ENCODE measurements around the gene ARFRP1. TPM values are rescaled to one million over a fixed set of nuclear protein-coding genes. Genes with fewer than 3 reads are reported as not detected.
A peak's percentile ranks its signal among the peaks of the same experiment; 100 is the strongest.

ARFRP1 gene
- total and polyA plus RNA-seq, 2 of the 13 experiments (the other 11 are each of a cell fraction or from before 2014, with no cell fraction given): 32.0 to 51.1 TPM

DNA sequence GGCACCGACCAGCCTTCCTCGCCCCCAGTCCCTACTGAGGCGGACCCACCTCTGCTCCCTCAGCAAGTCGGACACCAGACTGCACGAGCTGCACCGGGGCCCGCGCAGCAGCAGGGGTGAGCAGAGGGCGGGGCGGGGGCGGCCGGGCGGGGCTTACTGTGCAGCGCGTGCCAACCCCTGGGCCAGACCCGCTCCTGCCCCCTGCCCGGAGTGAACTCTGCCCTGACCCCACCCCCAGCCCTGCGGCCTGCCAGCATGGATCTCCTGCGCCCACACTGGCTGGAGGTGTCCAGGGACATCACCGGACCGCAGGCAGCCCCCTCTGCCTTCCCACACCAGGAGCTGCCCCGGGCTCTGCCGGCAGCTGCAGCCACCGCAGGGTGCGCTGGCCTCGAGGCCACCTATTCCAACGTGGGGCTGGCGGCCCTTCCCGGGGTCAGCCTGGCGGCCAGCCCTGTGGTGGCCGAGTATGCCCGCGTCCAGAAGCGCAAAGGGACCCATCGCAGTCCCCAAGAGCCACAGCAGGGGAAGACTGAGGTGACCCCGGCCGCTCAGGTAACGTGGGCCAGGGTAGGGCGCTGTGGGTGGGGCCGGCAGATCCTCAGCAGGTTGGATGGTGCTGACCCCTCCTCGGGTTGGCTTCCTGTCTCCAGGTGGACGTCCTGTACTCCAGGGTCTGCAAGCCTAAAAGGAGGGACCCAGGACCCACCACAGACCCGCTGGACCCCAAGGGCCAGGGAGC is 30.3 kb upstream of the ARFRP1 start (continued):
- TF ChIP-seq, protein P1, sequence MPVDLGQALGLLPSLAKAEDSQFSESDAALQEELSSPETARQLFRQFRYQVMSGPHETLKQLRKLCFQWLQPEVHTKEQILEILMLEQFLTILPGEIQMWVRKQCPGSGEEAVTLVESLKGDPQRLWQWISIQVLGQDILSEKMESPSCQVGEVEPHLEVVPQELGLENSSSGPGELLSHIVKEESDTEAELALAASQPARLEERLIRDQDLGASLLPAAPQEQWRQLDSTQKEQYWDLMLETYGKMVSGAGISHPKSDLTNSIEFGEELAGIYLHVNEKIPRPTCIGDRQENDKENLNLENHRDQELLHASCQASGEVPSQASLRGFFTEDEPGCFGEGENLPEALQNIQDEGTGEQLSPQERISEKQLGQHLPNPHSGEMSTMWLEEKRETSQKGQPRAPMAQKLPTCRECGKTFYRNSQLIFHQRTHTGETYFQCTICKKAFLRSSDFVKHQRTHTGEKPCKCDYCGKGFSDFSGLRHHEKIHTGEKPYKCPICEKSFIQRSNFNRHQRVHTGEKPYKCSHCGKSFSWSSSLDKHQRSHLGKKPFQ (CRISPR knock-in tag; IDR thresholded peaks at IDR 0.05; ENCODE audit: insufficient replicate concordance): no peak
- TF ChIP-seq SP4 (CRISPR knock-in tag; IDR thresholded peaks at IDR 0.05): no peak; the same call in 1 of the 2 replicates
- 0 out of 2 replicates have a peak, but pooled peaks have one; percentile 68 for TF ChIP-seq ARID2 (CRISPR knock-in tag; IDR thresholded peaks at IDR 0.05; ENCODE audit: borderline replicate concordance)
- TF ChIP-seq NFYB (CRISPR knock-in tag; IDR thresholded peaks at IDR 0.05): peak; percentile 48
- TF ChIP-seq, protein P2, sequence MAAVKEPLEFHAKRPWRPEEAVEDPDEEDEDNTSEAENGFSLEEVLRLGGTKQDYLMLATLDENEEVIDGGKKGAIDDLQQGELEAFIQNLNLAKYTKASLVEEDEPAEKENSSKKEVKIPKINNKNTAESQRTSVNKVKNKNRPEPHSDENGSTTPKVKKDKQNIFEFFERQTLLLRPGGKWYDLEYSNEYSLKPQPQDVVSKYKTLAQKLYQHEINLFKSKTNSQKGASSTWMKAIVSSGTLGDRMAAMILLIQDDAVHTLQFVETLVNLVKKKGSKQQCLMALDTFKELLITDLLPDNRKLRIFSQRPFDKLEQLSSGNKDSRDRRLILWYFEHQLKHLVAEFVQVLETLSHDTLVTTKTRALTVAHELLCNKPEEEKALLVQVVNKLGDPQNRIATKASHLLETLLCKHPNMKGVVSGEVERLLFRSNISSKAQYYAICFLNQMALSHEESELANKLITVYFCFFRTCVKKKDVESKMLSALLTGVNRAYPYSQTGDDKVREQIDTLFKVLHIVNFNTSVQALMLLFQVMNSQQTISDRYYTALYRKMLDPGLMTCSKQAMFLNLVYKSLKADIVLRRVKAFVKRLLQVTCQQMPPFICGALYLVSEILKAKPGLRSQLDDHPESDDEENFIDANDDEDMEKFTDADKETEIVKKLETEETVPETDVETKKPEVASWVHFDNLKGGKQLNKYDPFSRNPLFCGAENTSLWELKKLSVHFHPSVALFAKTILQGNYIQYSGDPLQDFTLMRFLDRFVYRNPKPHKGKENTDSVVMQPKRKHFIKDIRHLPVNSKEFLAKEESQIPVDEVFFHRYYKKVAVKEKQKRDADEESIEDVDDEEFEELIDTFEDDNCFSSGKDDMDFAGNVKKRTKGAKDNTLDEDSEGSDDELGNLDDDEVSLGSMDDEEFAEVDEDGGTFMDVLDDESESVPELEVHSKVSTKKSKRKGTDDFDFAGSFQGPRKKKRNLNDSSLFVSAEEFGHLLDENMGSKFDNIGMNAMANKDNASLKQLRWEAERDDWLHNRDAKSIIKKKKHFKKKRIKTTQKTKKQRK (IDR thresholded peaks at IDR 0.05; ENCODE audit: low read length): no peak
- no peak for TF ChIP-seq PRPF4 (IDR thresholded peaks at IDR 0.05; ENCODE audit: low read depth, low read length, poor library complexity, severe bottlenecking)
- TF ChIP-seq, protein P3, sequence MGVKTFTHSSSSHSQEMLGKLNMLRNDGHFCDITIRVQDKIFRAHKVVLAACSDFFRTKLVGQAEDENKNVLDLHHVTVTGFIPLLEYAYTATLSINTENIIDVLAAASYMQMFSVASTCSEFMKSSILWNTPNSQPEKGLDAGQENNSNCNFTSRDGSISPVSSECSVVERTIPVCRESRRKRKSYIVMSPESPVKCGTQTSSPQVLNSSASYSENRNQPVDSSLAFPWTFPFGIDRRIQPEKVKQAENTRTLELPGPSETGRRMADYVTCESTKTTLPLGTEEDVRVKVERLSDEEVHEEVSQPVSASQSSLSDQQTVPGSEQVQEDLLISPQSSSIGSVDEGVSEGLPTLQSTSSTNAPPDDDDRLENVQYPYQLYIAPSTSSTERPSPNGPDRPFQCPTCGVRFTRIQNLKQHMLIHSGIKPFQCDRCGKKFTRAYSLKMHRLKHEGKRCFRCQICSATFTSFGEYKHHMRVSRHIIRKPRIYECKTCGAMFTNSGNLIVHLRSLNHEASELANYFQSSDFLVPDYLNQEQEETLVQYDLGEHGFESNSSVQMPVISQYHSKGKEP (CRISPR knock-in tag; IDR thresholded peaks at IDR 0.05): no peak; the same call in 1 of the 2 replicates
- TF ChIP-seq ZBTB3 (CRISPR knock-in tag; IDR thresholded peaks at IDR 0.05; ENCODE audit: borderline replicate concordance, low read depth): peak; percentile 83; the same call in 1 of the 2 replicates
- no peak for TF ChIP-seq PHB2 (IDR thresholded peaks at IDR 0.05; ENCODE audit: partially characterized antibody)
- no peak for TF ChIP-seq SRF (IDR thresholded peaks at IDR 0.05; ENCODE audit: low read depth, low read length)
- peak; percentile 95 for TF ChIP-seq ZNF780A (CRISPR knock-in tag; IDR thresholded peaks at IDR 0.05)
- TF ChIP-seq, protein P4, sequence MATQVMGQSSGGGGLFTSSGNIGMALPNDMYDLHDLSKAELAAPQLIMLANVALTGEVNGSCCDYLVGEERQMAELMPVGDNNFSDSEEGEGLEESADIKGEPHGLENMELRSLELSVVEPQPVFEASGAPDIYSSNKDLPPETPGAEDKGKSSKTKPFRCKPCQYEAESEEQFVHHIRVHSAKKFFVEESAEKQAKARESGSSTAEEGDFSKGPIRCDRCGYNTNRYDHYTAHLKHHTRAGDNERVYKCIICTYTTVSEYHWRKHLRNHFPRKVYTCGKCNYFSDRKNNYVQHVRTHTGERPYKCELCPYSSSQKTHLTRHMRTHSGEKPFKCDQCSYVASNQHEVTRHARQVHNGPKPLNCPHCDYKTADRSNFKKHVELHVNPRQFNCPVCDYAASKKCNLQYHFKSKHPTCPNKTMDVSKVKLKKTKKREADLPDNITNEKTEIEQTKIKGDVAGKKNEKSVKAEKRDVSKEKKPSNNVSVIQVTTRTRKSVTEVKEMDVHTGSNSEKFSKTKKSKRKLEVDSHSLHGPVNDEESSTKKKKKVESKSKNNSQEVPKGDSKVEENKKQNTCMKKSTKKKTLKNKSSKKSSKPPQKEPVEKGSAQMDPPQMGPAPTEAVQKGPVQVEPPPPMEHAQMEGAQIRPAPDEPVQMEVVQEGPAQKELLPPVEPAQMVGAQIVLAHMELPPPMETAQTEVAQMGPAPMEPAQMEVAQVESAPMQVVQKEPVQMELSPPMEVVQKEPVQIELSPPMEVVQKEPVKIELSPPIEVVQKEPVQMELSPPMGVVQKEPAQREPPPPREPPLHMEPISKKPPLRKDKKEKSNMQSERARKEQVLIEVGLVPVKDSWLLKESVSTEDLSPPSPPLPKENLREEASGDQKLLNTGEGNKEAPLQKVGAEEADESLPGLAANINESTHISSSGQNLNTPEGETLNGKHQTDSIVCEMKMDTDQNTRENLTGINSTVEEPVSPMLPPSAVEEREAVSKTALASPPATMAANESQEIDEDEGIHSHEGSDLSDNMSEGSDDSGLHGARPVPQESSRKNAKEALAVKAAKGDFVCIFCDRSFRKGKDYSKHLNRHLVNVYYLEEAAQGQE (IDR thresholded peaks at IDR 0.05; ENCODE audit: borderline replicate concordance in 1 of 2, low read depth in 1 of 2, low read length in 2 of 2): peak in 1 of 2 experiments; percentile 72; a peak in 2 of 4 replicates
- peak; percentile 83 for TF ChIP-seq ZNF335 (CRISPR knock-in tag; IDR thresholded peaks at IDR 0.05)
- TF ChIP-seq RBM39 (IDR thresholded peaks at IDR 0.05; ENCODE audit: low read depth, low read length, poor library complexity, severe bottlenecking): peak; percentile 55
- TF ChIP-seq TBX3 (IDR thresholded peaks at IDR 0.05; ENCODE audit: borderline replicate concordance): peak; percentile 66; the same call in 1 of the 2 replicates
- TF ChIP-seq, protein P5, sequence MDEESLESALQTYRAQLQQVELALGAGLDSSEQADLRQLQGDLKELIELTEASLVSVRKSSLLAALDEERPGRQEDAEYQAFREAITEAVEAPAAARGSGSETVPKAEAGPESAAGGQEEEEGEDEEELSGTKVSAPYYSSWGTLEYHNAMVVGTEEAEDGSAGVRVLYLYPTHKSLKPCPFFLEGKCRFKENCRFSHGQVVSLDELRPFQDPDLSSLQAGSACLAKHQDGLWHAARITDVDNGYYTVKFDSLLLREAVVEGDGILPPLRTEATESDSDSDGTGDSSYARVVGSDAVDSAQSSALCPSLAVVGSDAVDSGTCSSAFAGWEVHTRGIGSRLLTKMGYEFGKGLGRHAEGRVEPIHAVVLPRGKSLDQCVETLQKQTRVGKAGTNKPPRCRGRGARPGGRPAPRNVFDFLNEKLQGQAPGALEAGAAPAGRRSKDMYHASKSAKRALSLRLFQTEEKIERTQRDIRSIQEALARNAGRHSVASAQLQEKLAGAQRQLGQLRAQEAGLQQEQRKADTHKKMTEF (CRISPR knock-in tag; IDR thresholded peaks at IDR 0.05): peak; percentile 20
